Stimulated activated CD4-positive, alpha-beta T cell treated with anti-CD3 and anti-CD28 coated beads, Interleukin-15, amount 100 ng/mL, for 48 hours (primary cell): ENCODE data around the gene TST.
A peak's percentile ranks its signal among the peaks of the same experiment; 100 is the strongest.
"Not testable (repeated sequence)": the region's sequence is repeated elsewhere in the genome, so short reads cannot be mapped to it uniquely, and the experiment has no call there.

Source experiments
- DNase-seq, 2 donors: peaks; one replicate each; pipeline ENCODE4 v3.0.0-alpha.2; 2020; ENCODE audit warnings: low read depth in 2 of 2

Gene TST

DNA sequence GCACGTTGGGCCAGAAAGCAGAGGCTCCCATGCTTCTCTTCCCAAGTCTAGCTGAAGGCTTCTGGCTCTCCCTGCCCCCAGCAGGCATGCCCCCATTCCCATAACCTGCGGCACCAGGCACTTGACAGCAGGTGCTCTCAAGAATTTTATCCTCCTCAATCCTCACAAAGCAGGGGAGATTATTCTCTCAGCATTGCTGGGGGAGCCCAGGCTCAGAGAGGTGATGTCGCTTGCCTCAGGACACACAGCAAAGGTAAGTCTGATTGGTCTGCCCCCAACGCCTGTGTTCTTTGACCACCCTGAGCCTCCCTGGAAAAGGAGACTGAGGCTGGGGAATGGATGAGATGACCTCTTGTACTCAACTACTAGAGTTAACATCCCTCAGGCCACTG lies 4.8 kb downstream of the TST start:
- no peak for DNase-seq

GRCh38 chr22:37012956-37013355 lies 6.3 kb downstream of the TST start:
- DNase-seq, result no peak

- no peak for DNase-seq
Observed at GRCh38 chr22:37012262-37012904, 6.9 kb downstream of the TST start.

GRCh38 chr22:37011472-37011871 lies 7.8 kb downstream of the TST start:
- DNase-seq, result no peak

DNA sequence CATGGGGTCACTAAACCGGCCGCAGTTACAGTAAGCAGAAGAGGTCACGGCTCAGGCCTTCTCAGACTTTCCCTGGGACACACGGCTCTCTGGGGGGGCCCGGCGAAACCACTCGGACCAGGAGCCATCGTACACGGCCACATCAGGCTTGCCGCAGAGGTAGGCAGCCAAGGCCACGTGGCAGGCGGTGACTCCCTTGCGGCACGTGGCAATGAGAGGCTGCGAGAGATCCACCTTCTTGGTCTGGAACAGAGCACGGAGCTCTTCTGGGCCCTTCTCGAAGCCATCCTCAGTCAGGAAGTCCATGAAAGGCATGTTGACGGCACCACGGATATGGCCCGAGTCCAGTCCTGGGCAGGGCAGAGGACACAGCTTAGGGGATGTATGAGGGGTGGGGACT lies 8.3 kb downstream of the TST start:
- no peak for DNase-seq

DNA sequence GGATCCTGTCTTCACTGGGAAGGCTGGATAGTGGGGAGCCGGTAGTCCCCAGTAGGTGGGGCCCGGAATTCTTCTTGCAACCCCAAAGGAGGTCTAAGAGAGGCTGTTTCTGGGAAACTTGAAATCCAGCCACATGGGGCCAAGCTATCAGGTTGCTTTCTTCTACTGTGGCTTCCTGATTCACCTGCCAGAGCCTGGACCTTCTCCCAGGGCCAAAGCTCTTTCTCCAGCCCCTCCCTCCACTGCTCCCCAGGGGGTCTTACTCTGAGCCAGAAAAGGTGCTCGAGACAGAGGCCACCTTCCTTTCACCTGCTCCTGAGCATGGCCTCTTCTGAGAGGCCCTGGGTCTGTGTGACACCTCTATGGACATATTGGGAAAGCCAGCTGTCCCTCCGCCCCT lies 9.1 kb downstream of the TST start:
- DNase-seq, result no peak

DNA sequence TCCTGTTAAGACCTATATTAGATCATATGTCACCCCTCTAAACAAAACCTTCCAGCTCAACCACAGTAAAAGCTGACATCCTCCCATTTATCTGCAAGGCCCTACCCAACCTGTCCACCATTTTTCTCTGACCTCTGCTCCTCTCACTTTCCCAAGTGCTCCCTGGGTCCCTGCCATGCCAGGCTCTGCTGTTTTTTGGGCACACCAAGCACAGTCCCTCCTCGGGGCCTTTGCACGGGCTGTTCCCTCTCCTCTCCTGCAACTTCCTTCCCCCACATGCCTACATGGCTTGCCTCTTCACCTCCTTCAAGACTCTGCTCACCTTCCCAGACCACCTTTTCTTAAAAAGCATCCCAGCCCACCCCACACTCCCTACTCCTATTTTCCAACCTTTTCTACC lies 9.8 kb downstream of the TST start:
- DNase-seq, result no peak

DNA sequence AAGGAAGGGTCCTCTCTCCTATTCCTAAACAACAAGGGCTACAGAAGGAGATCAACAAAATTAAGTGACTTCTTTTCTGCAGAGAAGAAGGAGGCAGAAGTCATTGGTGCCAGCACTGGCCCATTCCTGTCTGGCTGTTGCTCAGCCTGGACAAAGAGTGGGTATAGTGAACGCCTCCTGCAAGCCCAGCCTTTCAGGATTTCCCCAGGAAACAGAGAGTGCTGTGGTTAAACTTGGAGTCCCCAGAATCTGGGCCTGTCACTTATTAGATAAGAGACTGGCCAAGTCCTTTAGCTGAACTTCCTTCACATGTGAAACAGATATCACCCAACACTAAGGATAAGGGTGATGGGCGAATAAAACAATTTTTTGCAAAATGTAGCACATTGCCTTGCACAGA lies 10.9 kb downstream of the TST start:
- DNase-seq, result no peak

DNA sequence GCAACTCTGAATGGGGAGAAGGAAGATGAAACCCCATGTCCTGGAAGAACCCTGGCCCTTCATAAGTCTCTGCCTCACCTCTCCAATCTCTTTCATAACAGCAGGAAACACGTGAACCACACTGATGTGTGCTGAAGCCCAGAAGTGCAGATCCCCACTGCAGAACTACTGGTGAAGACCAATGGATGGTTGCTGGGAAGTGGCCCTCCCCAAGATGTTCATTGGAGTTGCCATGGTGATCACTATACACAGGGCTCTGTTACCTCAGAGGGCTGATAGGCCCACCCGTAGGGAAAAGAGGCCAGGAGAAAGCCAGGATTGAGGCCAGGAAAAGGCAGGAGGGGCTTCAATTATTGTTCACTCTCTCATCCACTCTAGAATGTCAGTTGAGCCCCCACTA lies 11.6 kb downstream of the TST start:
- no peak for DNase-seq

DNA sequence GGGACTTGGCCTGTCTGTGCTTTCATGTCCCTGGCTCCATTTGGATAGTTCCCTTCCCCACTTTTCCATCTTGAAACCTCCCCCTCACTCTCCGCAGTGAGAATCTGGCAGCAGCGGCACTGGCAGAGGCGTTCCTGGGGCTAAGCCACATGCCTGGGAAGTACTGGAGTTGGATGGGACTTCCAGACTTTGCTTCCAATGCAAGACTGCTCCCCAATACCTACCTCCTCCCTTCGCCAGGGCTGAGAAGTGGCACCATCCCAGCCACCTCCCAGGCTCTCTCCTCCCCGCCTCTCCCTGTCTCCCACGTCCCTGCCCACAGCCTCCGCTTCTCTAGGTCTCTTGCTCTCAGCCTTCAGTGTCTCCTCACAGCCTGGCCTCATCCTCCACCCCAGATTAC lies 16.6 kb downstream of the TST start:
- DNase-seq, result no peak

DNA sequence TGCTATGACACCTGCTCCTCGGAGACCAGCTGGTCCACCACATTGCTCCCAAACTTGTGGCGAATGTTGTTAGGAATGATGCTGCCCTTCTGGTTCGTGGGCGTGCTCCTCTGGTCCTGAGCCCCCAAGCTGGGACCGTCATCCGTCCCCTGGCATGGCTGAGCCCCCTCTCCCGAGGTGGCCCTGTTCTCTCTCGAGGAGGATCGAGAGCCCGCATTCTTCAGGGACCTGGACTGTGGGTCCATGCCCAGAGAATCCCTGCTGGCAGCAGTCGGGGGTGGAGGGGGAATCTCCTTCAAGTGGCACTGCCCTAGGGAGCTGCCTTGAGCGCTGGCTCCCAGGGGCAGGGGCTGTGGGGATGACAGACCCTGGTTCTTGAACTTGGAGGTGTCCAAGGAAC lies 17.4 kb downstream of the TST start:
- no peak for DNase-seq

GRCh38 chr22:37000676-37001534 lies 18.3 kb downstream of the TST start:
- DNase-seq, result no peak

GRCh38 chr22:36999463-36999862 lies 19.8 kb downstream of the TST start:
- DNase-seq, result no peak

DNA sequence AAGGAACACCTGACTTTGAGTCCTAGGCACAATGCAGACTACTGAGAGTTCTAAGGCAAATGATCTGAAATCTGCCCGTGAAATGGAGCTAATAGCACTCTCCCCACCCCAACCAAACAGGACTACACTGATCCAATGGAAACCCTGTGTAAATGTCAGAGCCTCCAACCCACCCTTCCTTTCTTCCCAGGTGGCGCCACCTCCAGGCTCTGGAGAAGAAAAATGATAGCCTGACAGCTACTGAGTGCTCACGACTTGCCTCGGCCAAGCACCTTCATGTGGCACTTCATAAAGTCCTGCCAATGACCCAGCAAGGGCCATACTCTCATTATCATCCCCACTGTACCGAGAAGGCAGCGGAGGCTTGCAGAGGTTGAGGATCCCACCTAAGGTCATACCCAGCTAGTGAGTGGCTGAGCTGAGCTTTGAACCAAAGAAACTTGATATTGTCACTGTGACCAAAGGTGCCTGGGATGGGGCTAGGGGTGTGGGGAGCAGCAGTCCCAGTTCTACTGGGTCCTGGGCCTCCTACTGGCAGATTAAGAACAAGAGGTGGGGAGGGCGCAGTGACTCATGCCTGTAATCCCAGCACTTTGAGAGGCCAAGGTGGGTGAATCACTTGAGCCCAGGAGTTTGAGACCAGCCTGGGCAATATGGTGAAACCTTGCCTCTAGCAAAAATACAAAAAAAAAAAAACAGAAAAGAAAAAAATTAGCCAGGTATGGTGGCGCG lies 20.5 kb downstream of the TST start:
- DNase-seq, result peak in 1 of 2 donors; percentile 10

GRCh38 chr22:36997746-36998145 lies 21.5 kb downstream of the TST start:
- no peak for DNase-seq

- DNase-seq, result no peak
Observed at GRCh38 chr22:36991206-36991605, 28.0 kb downstream of the TST start.

- no peak for DNase-seq
Observed at GRCh38 chr22:36990457-36990856, 28.8 kb downstream of the TST start.

- DNase-seq, result not testable (repeated sequence)
Observed at GRCh38 chr22:36989012-36989411, 30.2 kb downstream of the TST start.

DNA sequence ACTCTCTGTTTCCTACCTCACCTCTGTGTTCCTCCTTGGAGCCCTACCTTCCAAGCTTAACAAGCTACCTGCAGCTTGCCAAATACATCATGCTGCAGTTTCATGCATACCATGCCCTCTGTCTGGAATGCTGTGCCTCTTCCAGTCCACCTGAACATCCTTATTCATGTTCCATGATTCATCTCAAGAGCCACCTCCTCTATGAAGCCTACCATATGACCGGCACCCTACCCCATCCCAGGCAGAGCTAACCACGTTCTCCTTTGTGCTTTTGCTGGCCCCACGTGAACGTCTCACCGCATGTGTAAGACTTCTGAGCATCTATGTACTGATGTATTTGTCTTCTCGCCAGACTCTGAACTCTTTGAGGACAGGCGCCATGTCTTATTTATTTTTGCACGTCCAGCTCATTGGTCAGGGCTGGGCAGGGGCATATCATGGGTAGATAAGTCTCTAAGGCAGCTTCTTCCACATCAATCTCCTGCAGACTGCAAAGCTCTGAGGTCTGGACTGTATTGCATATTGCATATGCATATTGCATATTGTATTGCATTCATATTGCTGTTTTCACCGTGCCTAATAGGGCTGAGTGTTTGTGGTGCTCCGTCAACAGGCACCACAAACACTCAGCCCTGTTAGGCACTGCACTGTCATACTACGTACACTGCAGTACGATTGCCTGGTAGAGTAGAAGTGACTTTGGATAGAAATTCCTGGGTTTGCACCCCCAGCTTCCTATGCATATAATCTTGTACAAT lies 31.0 kb downstream of the TST start:
- DNase-seq, result no peak

DNA sequence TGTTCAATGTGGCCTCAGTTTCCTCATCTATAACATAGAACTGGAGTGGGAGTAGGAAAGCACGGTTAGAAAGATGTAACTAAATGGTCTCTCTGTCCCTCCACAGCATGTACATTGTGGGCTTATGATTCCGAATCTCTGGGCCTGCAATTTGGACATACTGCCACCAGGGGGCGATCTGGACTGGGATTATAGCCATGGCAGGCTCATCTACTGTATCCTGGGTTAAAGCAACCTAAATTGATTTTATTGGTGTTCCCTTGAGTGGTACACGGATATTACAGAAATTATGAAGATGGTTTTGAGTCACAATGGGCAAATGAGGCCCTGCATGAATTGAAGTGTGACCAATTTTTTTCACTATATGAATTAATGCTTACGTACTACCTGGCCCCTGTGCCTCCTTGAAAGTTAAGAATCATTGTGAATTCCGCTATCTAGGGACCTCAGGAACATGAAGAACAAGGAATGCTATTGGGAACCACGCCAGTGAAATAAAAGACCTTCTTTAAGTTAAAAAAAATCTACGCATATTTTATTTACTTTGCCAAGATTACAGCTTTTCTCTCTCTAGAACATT lies 32.9 kb downstream of the TST start:
- peak; percentile 27 to 47 for DNase-seq

DNA sequence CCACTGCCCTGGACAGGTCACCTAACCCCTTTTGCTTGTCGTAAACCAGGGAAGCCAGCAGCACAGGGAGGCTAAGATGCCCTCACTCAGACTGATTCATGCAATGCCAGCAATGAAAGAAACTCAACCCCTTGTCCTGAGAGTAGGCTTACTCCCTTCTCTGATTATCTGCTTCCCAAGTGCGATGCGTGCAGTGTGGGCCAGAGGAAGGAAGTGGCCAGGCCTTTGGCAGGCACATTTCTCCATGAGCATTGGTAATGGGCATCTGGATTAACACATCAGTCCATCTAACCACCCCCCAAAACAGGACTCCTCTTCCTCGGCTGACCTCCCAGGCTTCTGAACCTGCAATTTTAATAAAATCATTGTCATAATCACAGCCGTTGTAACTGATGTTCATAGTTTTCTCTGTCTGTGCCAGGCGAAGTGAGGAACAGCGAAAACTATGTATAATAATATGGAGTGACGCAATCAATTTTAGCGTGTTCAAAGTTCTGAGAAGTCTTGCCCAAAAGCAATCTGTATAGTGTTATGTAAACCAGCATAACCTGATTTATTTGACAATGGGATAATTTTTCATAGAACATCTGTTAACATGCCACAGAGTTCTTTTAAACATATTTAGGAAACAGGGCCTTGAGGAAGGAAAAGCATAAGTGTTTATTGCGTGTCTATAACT lies 33.9 kb downstream of the TST start:
- DNase-seq, result no peak
